ENCODE measurements around the gene TAS1R1.
"Not testable (repeated sequence)": the region's sequence is repeated elsewhere in the genome, so short reads cannot be mapped to it uniquely, and the experiment has no call there.

TAS1R1 gene

GRCh38 chr1:6523566-6523965 is 31.5 kb upstream of the TAS1R1 start:
- DNase-seq, result no peak

GRCh38 chr1:6526316-6526715 is 28.8 kb upstream of the TAS1R1 start:
- DNase-seq, result no peak

GRCh38 chr1:6528492-6528891 is 26.6 kb upstream of the TAS1R1 start:
- no peak for DNase-seq

GRCh38 chr1:6530504-6531160 is 24.5 kb upstream of the TAS1R1 start:
- no peak for DNase-seq

- no peak for DNase-seq
These were observed 23.1 kb upstream of the TAS1R1 start for GRCh38 chr1:6531996-6532395.

GRCh38 chr1:6534248-6534822 is 20.8 kb upstream of the TAS1R1 start:
- no peak for DNase-seq

GRCh38 chr1:6535214-6535613 is 19.9 kb upstream of the TAS1R1 start:
- no peak for DNase-seq

GRCh38 chr1:6536291-6536690 is 18.8 kb upstream of the TAS1R1 start:
- DNase-seq, result no peak

- DNase-seq, result no peak
These were observed 16.2 kb upstream of the TAS1R1 start for GRCh38 chr1:6538956-6539355.

GRCh38 chr1:6544831-6545230 is 10.3 kb upstream of the TAS1R1 start:
- no peak for DNase-seq

GRCh38 chr1:6545276-6546112 is 9.6 kb upstream of the TAS1R1 start:
- no peak for DNase-seq

- no peak for DNase-seq
These were observed 8.8 kb upstream of the TAS1R1 start for GRCh38 chr1:6546326-6546725.

- DNase-seq, result no peak
These were observed 7.8 kb upstream of the TAS1R1 start for GRCh38 chr1:6547301-6547700.

GRCh38 chr1:6554031-6554906 is 838 bp upstream of the TAS1R1 start, which contains the start of gene NOL9:
Gene NOL9 (minus strand): TSS chr1:6554513. CDS start chr1:6554502, 11 bp downstream.
- peak; percentile 96 for DNase-seq

GRCh38 chr1:6557597-6557996 is 2.5 kb downstream of the TAS1R1 start:
- no peak for DNase-seq

- DNase-seq, result not testable (repeated sequence)
These were observed 4.1 kb downstream of the TAS1R1 start for GRCh38 chr1:6559161-6559560.

- DNase-seq, result no peak
These were observed 5.2 kb downstream of the TAS1R1 start for GRCh38 chr1:6560267-6560666.

GRCh38 chr1:6569033-6569432 is 13.9 kb downstream of the TAS1R1 start:
- no peak for DNase-seq

GRCh38 chr1:6570100-6570499 is 15.0 kb downstream of the TAS1R1 start:
- no peak for DNase-seq

GRCh38 chr1:6570987-6571386 is 15.9 kb downstream of the TAS1R1 start:
- DNase-seq, result no peak

- no peak for DNase-seq
These were observed 17.7 kb downstream of the TAS1R1 start for GRCh38 chr1:6572653-6573383.

GRCh38 chr1:6574025-6574620 is 19.0 kb downstream of the TAS1R1 start:
- no peak for DNase-seq
